Forelimb muscle (tissue), 1 donor: ENCODE data around the gene NUDT4. TPM values are rescaled to one million over a fixed set of nuclear protein-coding genes. Genes with fewer than 3 reads are reported as not detected.

Source experiments
- DNase-seq: peaks from one replicate; pipeline ENCODE4 v3.0.0-alpha.2; 2013; ENCODE audit warnings: low read depth
- polyA plus RNA-seq: library from polyadenylated mRNA; unstranded; fragments of 120-200 nt; gene quantifications from one replicate; pipeline ENCODE4 v1.2.1, GENCODE V29; 2013; ENCODE audit not compliant: insufficient read length

The NUDT4 gene
- polyA plus RNA-seq, result 74.8 TPM

GRCh38 chr12:93377252-93378195 lies at the start of gene NUDT4:
Gene NUDT4, plus strand, starts transcription at chr12:93377925. Its CDS starts 398 bp downstream, at chr12:93378323.
- DNase-seq, result peak; percentile 77

- DNase-seq, result no peak
These were observed 44.7 kb upstream of the NUDT4 start for GRCh38 chr12:93333054-93333453.

- no peak for DNase-seq
These were observed 43.9 kb upstream of the NUDT4 start for GRCh38 chr12:93333828-93334227.

- DNase-seq, result no peak
These were observed 42.0 kb upstream of the NUDT4 start for GRCh38 chr12:93335603-93336162.

GRCh38 chr12:93336291-93336741 lies 41.4 kb upstream of the NUDT4 start:
- no peak for DNase-seq

- DNase-seq, result no peak
These were observed 39.1 kb upstream of the NUDT4 start for GRCh38 chr12:93338598-93338997.

GRCh38 chr12:93339695-93340094 lies 38.0 kb upstream of the NUDT4 start:
- DNase-seq, result no peak

- no peak for DNase-seq
These were observed 36.2 kb upstream of the NUDT4 start for GRCh38 chr12:93341409-93342049.

GRCh38 chr12:93347054-93347785 lies 30.5 kb upstream of the NUDT4 start:
- DNase-seq, result no peak

GRCh38 chr12:93348575-93349435 lies 28.9 kb upstream of the NUDT4 start:
- DNase-seq, result peak; percentile 22

GRCh38 chr12:93351726-93352125 lies 26.0 kb upstream of the NUDT4 start:
- DNase-seq, result no peak

GRCh38 chr12:93352321-93352720 lies 25.4 kb upstream of the NUDT4 start:
- DNase-seq, result no peak

GRCh38 chr12:93356214-93356613 lies 21.5 kb upstream of the NUDT4 start:
- no peak for DNase-seq

- no peak for DNase-seq
These were observed 19.7 kb upstream of the NUDT4 start for GRCh38 chr12:93358058-93358457.

GRCh38 chr12:93358821-93359220 lies 18.9 kb upstream of the NUDT4 start:
- no peak for DNase-seq

- DNase-seq, result no peak
These were observed 17.0 kb upstream of the NUDT4 start for GRCh38 chr12:93360688-93361087.

GRCh38 chr12:93361151-93361919 lies 16.4 kb upstream of the NUDT4 start:
- DNase-seq, result no peak

GRCh38 chr12:93363841-93364297 lies 13.9 kb upstream of the NUDT4 start:
- no peak for DNase-seq

GRCh38 chr12:93365616-93366405 lies 11.9 kb upstream of the NUDT4 start:
- no peak for DNase-seq
